HCT116 (cell line): Measurements from ENCODE around the gene PHF13. TPM values are rescaled to one million over a fixed set of nuclear protein-coding genes. Genes with fewer than 3 reads are reported as not detected.
A peak's percentile ranks its signal among the peaks of the same experiment; 100 is the strongest.
"Not testable (repeated sequence)": the region's sequence is repeated elsewhere in the genome, so short reads cannot be mapped to it uniquely, and the experiment has no call there.

Experiments used
- ATAC-seq: fragments of 200-7000 bp; cut with Tn5 transposase; 2 replicates; pipeline ENCODE4 v1.9.1; 2020; ENCODE audit warnings: mild to moderate bottlenecking, moderate library complexity
- BruUV-seq: library from RNA; stranded (reverse); fragments of 400-500 nt; replicated peaks from 2 replicates; lab custom pipeline; 2021; lab: Mats Ljungman, UMichigan
- CTCF ChIA-PET: fragments of 300-600 bp; sonication (Branson Sonifier 250); formaldehyde crosslinking; loops from one replicate; lab custom pipeline; 2021; ENCODE audit warnings: antibody characterized with exemption; lab: Charles Lee
- POLR2A ChIA-PET: fragments of 300-600, 350-600 bp; sonication (Branson Sonifier 250); formaldehyde crosslinking; loops from one replicate; lab custom pipeline; 2021; ENCODE audit warnings: antibody characterized with exemption; lab: Charles Lee
- RAD21 ChIA-PET, 2 experiments: fragments of 300-600 bp; sonication (Branson Sonifier 250); formaldehyde crosslinking; loops; one replicate each; lab custom pipeline; 2023; ENCODE audit warnings: low total read pairs in 2 of 2; ENCODE audit not compliant: uncharacterized antibody in 2 of 2, unreplicated experiment in 2 of 2, low non-redundant PET in 1 of 2; lab: Charles Lee
- DNase-seq: peaks from one replicate; pipeline ENCODE4 v3.0.0-alpha.2; 2010; ENCODE audit warnings: low read depth, low spot score
- H2AFZ ChIP-seq: fragments of 200-600 bp; shearing (Covaris generic), sonication (generic); 2 replicates; pipeline ENCODE4 v1.6.1; 2017; ENCODE audit warnings: low read depth, mixed run types, mixed read lengths, antibody characterized with exemption, low read length; ENCODE audit not compliant: poor library complexity, severe bottlenecking
- H3K27ac ChIP-seq: 2 replicates; pipeline ENCODE4 v1.5.1; 2012; ENCODE audit warnings: low read depth, low read length
- H3K27me3 ChIP-seq: fragments of 200-600 bp; sonication (generic); 2 replicates; pipeline ENCODE4 v1.6.1; 2016; ENCODE audit warnings: mixed run types, low read length, mixed read lengths; ENCODE audit not compliant: insufficient read depth
- H3K36me3 ChIP-seq, 2 experiments: fragments of 200-500 bp in 1 of 2; fragments of 200-600 bp in 1 of 2; sonication (Bioruptor generic) in 1 of 2; sonication (generic) in 1 of 2; 2 replicates each; pipeline versions ENCODE4 v1.5.1 to v1.6.1; 2014 to 2016; ENCODE audit warnings: low read length in 2 of 2, inconsistent platforms in 1 of 2, mixed read lengths in 1 of 2, mixed run types in 1 of 2; ENCODE audit not compliant: insufficient read depth in 2 of 2, control insufficient read depth in 1 of 2
- H3K4me1 ChIP-seq, 2 experiments: fragments of 200-600 bp in 1 of 2; sonication (generic) in 1 of 2; 2 replicates each; pipeline versions ENCODE4 v1.5.1 to v1.6.1; 2012 to 2017; ENCODE audit warnings: low read length in 2 of 2, inconsistent platforms in 1 of 2, mild to moderate bottlenecking in 1 of 2, mixed read lengths in 1 of 2, mixed run types in 1 of 2, moderate library complexity in 1 of 2; ENCODE audit not compliant: insufficient read depth in 2 of 2, control insufficient read depth in 1 of 2
- H3K4me2 ChIP-seq: fragments of 200-600 bp; sonication (generic); 2 replicates; pipeline ENCODE4 v1.6.1; 2017; ENCODE audit warnings: mixed run types, low read length, mixed read lengths
- H3K4me3 ChIP-seq, 2 experiments: fragments of 200-600 bp in 1 of 2; sonication (generic) in 1 of 2; replicated peaks in 1 of 2; 2 replicates each; pipeline ENCODE4 v1.5.1; 2011 to 2016; ENCODE audit warnings: low read length in 2 of 2, control low read depth in 1 of 2, low read depth in 1 of 2, mild to moderate bottlenecking in 1 of 2, mixed read lengths in 1 of 2, mixed run types in 1 of 2
- H3K79me2 ChIP-seq: fragments of 200-600 bp; sonication (generic); 2 replicates; pipeline ENCODE4 v1.6.1; 2017; ENCODE audit warnings: mild to moderate bottlenecking, mixed run types, low read length, moderate library complexity, mixed read lengths; ENCODE audit not compliant: insufficient read depth
- H3K9ac ChIP-seq: fragments of 200-600 bp; sonication (generic); 2 replicates; pipeline ENCODE4 v1.6.1; 2016; ENCODE audit warnings: low read length, mixed read lengths
- H3K9me2 ChIP-seq: fragments of 200-600 bp; sonication (generic), shearing (Covaris generic); 2 replicates; pipeline ENCODE4 v1.6.1; 2017; ENCODE audit warnings: mixed run types, mild to moderate bottlenecking, moderate library complexity; ENCODE audit not compliant: insufficient read depth
- H3K9me3 ChIP-seq, 2 experiments: fragments of 200-500 bp in 1 of 2; fragments of 200-600 bp in 1 of 2; sonication (Bioruptor generic) in 1 of 2; sonication (generic) in 1 of 2; 2 replicates each; pipeline ENCODE4 v1.6.1; 2014 to 2017; ENCODE audit warnings: low read length in 2 of 2, mixed read lengths in 2 of 2, inconsistent platforms in 1 of 2, low read depth in 1 of 2, mild to moderate bottlenecking in 1 of 2, mixed run types in 1 of 2, moderate library complexity in 1 of 2; ENCODE audit not compliant: control insufficient read depth in 1 of 2, insufficient read depth in 1 of 2
- H4K20me1 ChIP-seq: fragments of 200-600 bp; sonication (generic), shearing (Covaris generic); 2 replicates; pipeline ENCODE4 v1.6.1; 2017; ENCODE audit warnings: mixed run types, mild to moderate bottlenecking, moderate library complexity; ENCODE audit not compliant: insufficient read depth
- CEBPB ChIP-seq: IDR thresholded peaks from 2 replicates; pipeline ENCODE4 v1.6.1; 2012; ENCODE audit warnings: low read depth
- EZH2 ChIP-seq: fragments of 200-600 bp; sonication (generic); IDR thresholded peaks from 2 replicates; pipeline ENCODE4 v1.6.1; 2017; ENCODE audit warnings: antibody characterized with exemption, mixed run types
- EZH2phosphoT487 ChIP-seq: fragments of 200-600 bp; IDR thresholded peaks from 2 replicates; pipeline ENCODE4 v1.6.1; 2018; ENCODE audit warnings: antibody characterized with exemption, borderline replicate concordance
- POLR2A ChIP-seq: IDR thresholded peaks from 2 replicates; pipeline ENCODE4 v1.7.0; 2011; ENCODE audit warnings: borderline replicate concordance; ENCODE audit not compliant: insufficient read depth, insufficient read length; ENCODE audit errors: extremely low read depth
- SP1 ChIP-seq: IDR thresholded peaks from 2 replicates; pipeline ENCODE4 v1.6.1; 2012; ENCODE audit warnings: low read depth
- SRF ChIP-seq: IDR thresholded peaks from 2 replicates; pipeline ENCODE4 v1.6.1; 2012; ENCODE audit warnings: low read depth
- intact Hi-C: fragments of 100-400 bp; cut with micrococcal nuclease; formaldehyde crosslinking; loops from 2 replicates; pipeline ENCODE4 v1.10.0; 2022
- total RNA-seq: library from RNA; stranded (reverse); gene quantifications from one replicate; pipeline ENCODE4 v1.2.1, GENCODE V29; 2021; ENCODE audit not compliant: unreplicated experiment
- TF ChIP-seq, protein P1 (sequence below): IDR thresholded peaks from 2 replicates; pipeline ENCODE4 v1.6.1; 2012
- TF ChIP-seq, protein P2 (sequence below): IDR thresholded peaks from 2 replicates; pipeline ENCODE4 v1.6.1; 2011; ENCODE audit warnings: mild to moderate bottlenecking, low read length, moderate library complexity; ENCODE audit not compliant: insufficient replicate concordance; ENCODE audit errors: extremely low read depth
- TF ChIP-seq, protein P3 (sequence below): IDR thresholded peaks from 2 replicates; pipeline ENCODE4 v1.6.1; 2012

Gene PHF13
- total RNA-seq, 1 experiment from 2014 or later = 25.8 TPM

DNA sequence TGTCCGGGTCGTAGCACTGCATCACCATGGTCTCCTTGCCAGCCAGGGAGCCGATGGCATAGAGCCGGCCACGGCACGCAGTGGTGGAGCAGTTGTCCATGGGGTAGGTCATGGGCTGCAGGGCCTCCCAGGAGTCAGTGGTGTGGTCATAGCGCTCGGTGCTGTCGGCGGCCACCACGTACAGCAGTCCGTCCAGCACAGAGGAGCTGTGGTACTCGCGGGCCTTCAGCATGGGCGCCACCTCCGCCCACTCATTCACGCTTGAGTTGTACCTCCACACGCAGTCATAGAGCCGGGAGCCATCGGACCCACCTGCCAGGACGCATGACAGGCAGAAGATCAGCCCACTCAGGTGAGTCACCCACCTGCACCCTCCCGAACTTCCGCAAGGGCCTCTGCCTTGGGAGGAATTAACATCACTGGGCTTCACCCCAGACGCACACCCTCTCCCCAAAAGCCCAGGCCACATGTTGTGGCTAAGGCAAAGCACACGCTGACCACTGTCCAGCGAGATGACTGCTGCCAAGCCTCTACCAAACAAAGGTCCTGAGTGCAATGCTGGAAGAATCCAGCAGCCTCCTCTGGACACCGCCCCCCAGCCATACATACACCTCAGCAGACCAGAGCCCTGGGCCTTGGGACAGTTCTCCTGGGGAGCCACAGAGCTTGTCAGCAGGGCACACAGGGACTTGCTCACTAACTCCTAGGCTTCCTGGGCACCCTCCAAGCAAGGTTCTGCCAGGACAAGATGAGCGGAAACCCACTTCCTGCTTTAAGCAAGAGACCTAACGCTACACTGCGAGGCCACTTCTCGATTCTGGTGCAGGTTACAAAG is 14.2 kb upstream of the PHF13 start:
- POLR2A ChIA-PET = interaction anchor here (1.0 kb wide), 1 partner anchor 20 kb away, joined by 3 read pairs; the partner anchor contains the start of gene ZBTB48
- no peak for DNase-seq
- no peak overlapping the region for H3K4me3 ChIP-seq

DNA sequence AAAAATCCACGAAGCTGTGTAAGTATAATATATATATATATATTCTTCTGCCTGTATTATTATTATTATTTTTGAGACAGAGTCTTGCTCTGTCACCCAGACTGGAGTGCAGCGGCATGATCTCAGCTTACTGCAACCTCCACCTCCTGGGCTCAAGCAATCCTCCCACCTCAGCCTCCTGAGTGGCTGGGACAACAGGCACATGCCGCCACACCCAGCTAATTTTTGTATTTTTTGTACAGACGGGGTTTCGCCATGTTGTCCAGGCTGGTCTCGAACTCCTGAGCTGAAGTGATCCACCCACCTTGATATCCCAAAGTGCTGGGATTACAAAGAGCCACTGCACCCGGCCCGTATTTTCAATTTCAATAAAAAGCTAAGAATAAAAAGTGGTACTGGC is 13.5 kb upstream of the PHF13 start:
- H4K20me1 ChIP-seq = peaks cover 14% of the 10 kb centered on the region; the same call in 1 of the 2 replicates
- intact Hi-C loops, DNase-seq, RAD21 ChIA-PET, H3K9me3 ChIP-seq, CTCF ChIA-PET, H3K27me3 ChIP-seq, H3K9me2 ChIP-seq, H3K4me3 ChIP-seq, ATAC-seq, H2AFZ ChIP-seq, BruUV-seq: not testable (repeated sequence)
- peak overlapping the region; percentile 95 for H3K27ac ChIP-seq
- peaks cover 20 to 45% of the 10 kb centered on the region in 2 experiments; a peak in 3 of 4 replicates for H3K36me3 ChIP-seq
- H3K4me1 ChIP-seq = peaks cover 22 to 33% of the 10 kb centered on the region in 2 experiments
- H3K79me2 ChIP-seq = peaks cover 76% of the 10 kb centered on the region
- H3K4me2 ChIP-seq = peak overlapping the region; percentile 86
- peak overlapping the region; percentile 85; the same call in 1 of the 2 replicates for H3K9ac ChIP-seq
- POLR2A ChIA-PET = interaction anchor here (1.0 kb wide), 1 partner anchor 20 kb away, joined by 3 read pairs; the partner anchor contains the start of gene ZBTB48

More for the DNA sequence above, 14.2 kb upstream of the PHF13 start:
- H3K9me3 ChIP-seq = no peaks in the 10 kb centered on the region
- ATAC-seq = no peak
- ChIA-PET CTCF (no interaction called here), RAD21 (no interaction called here)
- BruUV-seq = no TSS peak
- H4K20me1 ChIP-seq = peaks cover 14% of the 10 kb centered on the region; the same call in 1 of the 2 replicates
- H3K36me3 ChIP-seq = peaks cover 22 to 50% of the 10 kb centered on the region in 2 experiments; a peak in 3 of 4 replicates
- no peaks in the 10 kb centered on the region for H3K27me3 ChIP-seq
- no peak overlapping the region for H3K4me2 ChIP-seq
- H3K27ac ChIP-seq = no peak overlapping the region; the same call in 1 of the 2 replicates
- peaks cover 80% of the 10 kb centered on the region for H3K79me2 ChIP-seq
- H3K9me2 ChIP-seq = no peaks in the 10 kb centered on the region
- intact Hi-C loops = no loop called here
- peaks cover 16 to 27% of the 10 kb centered on the region in 2 experiments for H3K4me1 ChIP-seq
- H3K9ac ChIP-seq = no peak overlapping the region
- no peak for TF ChIP-seq POLR2A
- TF ChIP-seq EZH2phosphoT487 = no peak
- TF ChIP-seq SRF = no peak
- no peak for TF ChIP-seq CEBPB
- TF ChIP-seq, protein P1, sequence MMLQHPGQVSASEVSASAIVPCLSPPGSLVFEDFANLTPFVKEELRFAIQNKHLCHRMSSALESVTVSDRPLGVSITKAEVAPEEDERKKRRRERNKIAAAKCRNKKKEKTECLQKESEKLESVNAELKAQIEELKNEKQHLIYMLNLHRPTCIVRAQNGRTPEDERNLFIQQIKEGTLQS = no peak
- TF ChIP-seq EZH2 = no peak
- no peak for TF ChIP-seq SP1
- TF ChIP-seq, protein P2, sequence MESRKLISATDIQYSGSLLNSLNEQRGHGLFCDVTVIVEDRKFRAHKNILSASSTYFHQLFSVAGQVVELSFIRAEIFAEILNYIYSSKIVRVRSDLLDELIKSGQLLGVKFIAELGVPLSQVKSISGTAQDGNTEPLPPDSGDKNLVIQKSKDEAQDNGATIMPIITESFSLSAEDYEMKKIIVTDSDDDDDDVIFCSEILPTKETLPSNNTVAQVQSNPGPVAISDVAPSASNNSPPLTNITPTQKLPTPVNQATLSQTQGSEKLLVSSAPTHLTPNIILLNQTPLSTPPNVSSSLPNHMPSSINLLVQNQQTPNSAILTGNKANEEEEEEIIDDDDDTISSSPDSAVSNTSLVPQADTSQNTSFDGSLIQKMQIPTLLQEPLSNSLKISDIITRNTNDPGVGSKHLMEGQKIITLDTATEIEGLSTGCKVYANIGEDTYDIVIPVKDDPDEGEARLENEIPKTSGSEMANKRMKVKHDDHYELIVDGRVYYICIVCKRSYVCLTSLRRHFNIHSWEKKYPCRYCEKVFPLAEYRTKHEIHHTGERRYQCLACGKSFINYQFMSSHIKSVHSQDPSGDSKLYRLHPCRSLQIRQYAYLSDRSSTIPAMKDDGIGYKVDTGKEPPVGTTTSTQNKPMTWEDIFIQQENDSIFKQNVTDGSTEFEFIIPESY = no peak
- TF ChIP-seq, protein P3, sequence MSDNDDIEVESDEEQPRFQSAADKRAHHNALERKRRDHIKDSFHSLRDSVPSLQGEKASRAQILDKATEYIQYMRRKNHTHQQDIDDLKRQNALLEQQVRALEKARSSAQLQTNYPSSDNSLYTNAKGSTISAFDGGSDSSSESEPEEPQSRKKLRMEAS = no peak
- H2AFZ ChIP-seq = no peak overlapping the region
